Hematopoietic multipotent progenitor cell treated with erythropoietin and hydrocortisone succinate and interleukin-3 and kit ligand, for 6 days (in vitro differentiated cells): Measurements from ENCODE around the gene BIRC6.
"Not testable (repeated sequence)": the region's sequence is repeated elsewhere in the genome, so short reads cannot be mapped to it uniquely, and the experiment has no call there.

ENCODE experiments used
- DNase-seq: peaks from one replicate; pipeline ENCODE4 v3.0.0-alpha.2; 2015

The BIRC6 gene

GRCh38 chr2:32453242-32454062 is 96.6 kb downstream of the BIRC6 start:
- DNase-seq = no peak

- DNase-seq = no peak
These were observed 99.0 kb downstream of the BIRC6 start for GRCh38 chr2:32455816-32456215.

GRCh38 chr2:32456808-32457207 is 100.0 kb downstream of the BIRC6 start:
- no peak for DNase-seq

- no peak for DNase-seq
These were observed 101.0 kb downstream of the BIRC6 start for GRCh38 chr2:32457814-32458213.

- not testable (repeated sequence) for DNase-seq
These were observed 104.0 kb downstream of the BIRC6 start for GRCh38 chr2:32460861-32461260.

GRCh38 chr2:32463110-32463509 is 106.3 kb downstream of the BIRC6 start:
- DNase-seq = no peak

- no peak for DNase-seq
These were observed 107.6 kb downstream of the BIRC6 start for GRCh38 chr2:32464431-32464830.

- no peak for DNase-seq
These were observed 115.8 kb downstream of the BIRC6 start for GRCh38 chr2:32472605-32473004.

GRCh38 chr2:32474381-32474780 is 117.6 kb downstream of the BIRC6 start:
- DNase-seq = no peak

- DNase-seq = no peak
These were observed 122.2 kb downstream of the BIRC6 start for GRCh38 chr2:32478889-32479620.

- peak; percentile 77 for DNase-seq
These were observed 123.2 kb downstream of the BIRC6 start for GRCh38 chr2:32479993-32480392.

- DNase-seq = no peak
These were observed 125.6 kb downstream of the BIRC6 start for GRCh38 chr2:32482471-32482870.

GRCh38 chr2:32484937-32485336 is 128.1 kb downstream of the BIRC6 start:
- DNase-seq = peak; percentile 34

- no peak for DNase-seq
These were observed 128.6 kb downstream of the BIRC6 start for GRCh38 chr2:32485399-32485798.

GRCh38 chr2:32489061-32489460 is 132.2 kb downstream of the BIRC6 start:
- no peak for DNase-seq

- DNase-seq = no peak
These were observed 134.5 kb downstream of the BIRC6 start for GRCh38 chr2:32491346-32491745.

GRCh38 chr2:32495139-32495538 is 138.3 kb downstream of the BIRC6 start:
- no peak for DNase-seq

GRCh38 chr2:32496662-32497061 is 139.8 kb downstream of the BIRC6 start:
- DNase-seq = peak; percentile 81

- no peak for DNase-seq
These were observed 141.5 kb downstream of the BIRC6 start for GRCh38 chr2:32498306-32498705.

- no peak for DNase-seq
These were observed 146.1 kb downstream of the BIRC6 start for GRCh38 chr2:32502941-32503340.

- no peak for DNase-seq
These were observed 148.2 kb downstream of the BIRC6 start for GRCh38 chr2:32504877-32505478.

- no peak for DNase-seq
These were observed 149.6 kb downstream of the BIRC6 start for GRCh38 chr2:32506446-32506845.

GRCh38 chr2:32514946-32515345 is 158.1 kb downstream of the BIRC6 start:
- no peak for DNase-seq

GRCh38 chr2:32516567-32516966 is 159.7 kb downstream of the BIRC6 start:
- peak; percentile 41 for DNase-seq
